Activated T-helper 1 cell treated with anti-CD3 and anti-CD28 coated beads, Interleukin-12 subunit alpha, Interleukin-12 subunit beta, Interleukin-2, Interleukin-4 antibody, amounts not matched to agents 30 ng/mL and 10 ng/mL and 1 ng/mL, durations not matched to agents 14 hours and 24 hours and 36 hours (primary cell): Measurements from ENCODE around the gene SERINC3. TPM values are rescaled to one million over a fixed set of nuclear protein-coding genes. Genes with fewer than 3 reads are reported as not detected.
"Not testable (repeated sequence)": the region's sequence is repeated elsewhere in the genome, so short reads cannot be mapped to it uniquely, and the experiment has no call there.

ENCODE experiments used
- DNase-seq: peaks from one replicate; pipeline ENCODE4 v3.0.0; 2021; ENCODE audit warnings: low spot score
- H3K27ac Mint-ChIP-seq: one replicate; pipeline ENCODE4 v1.8.0; 2021; ENCODE audit warnings: mild to moderate bottlenecking, mixed read lengths
- H3K27me3 Mint-ChIP-seq: one replicate; pipeline ENCODE4 v1.8.0; 2022; ENCODE audit warnings: mild to moderate bottlenecking, moderate library complexity, mixed read lengths; ENCODE audit not compliant: insufficient read depth
- H3K36me3 Mint-ChIP-seq: one replicate; pipeline ENCODE4 v1.8.0; 2021; ENCODE audit warnings: low read depth, mixed read lengths
- H3K4me1 Mint-ChIP-seq: one replicate; pipeline ENCODE4 v1.8.0; 2021; ENCODE audit warnings: low read depth, mixed read lengths
- H3K4me3 Mint-ChIP-seq: one replicate; pipeline ENCODE4 v1.8.0; 2021; ENCODE audit warnings: mild to moderate bottlenecking, moderate library complexity, mixed read lengths
- H3K9me3 Mint-ChIP-seq: one replicate; pipeline ENCODE4 v1.8.0; 2021; ENCODE audit warnings: mixed read lengths
- intact Hi-C: fragments of 100-400 bp; cut with micrococcal nuclease; formaldehyde crosslinking; loops from one replicate; pipeline ENCODE4 v1.15.1; 2024
- total RNA-seq: library from RNA; stranded (reverse); gene quantifications from 2 replicates; pipeline ENCODE4 v1.2.3, GENCODE V29; 2022

SERINC3 gene
- total RNA-seq, 1 donor from 2014 or later: 51.3 TPM

- Mint-ChIP-seq H3K9me3 (no peaks in the 10 kb centered on the region), H3K4me1 (peaks cover 12% of the 10 kb centered on the region), H3K36me3 (peaks cover 40% of the 10 kb centered on the region), H3K27ac (no peak overlapping the region), H3K4me3 (no peak overlapping the region), H3K27me3 (no peaks in the 10 kb centered on the region)
- intact Hi-C loops: loop anchor here (1.0 kb wide), 1 partner anchor 122 kb away; no protein-coding TSS in a partner anchor
- DNase-seq: no peak
Observed at GRCh38 chr20:44483112-44483511, 38.8 kb downstream of the SERINC3 start.

GRCh38 chr20:44481719-44482416 lies 40.0 kb downstream of the SERINC3 start:
- H3K27ac Mint-ChIP-seq: no peak overlapping the region
- intact Hi-C loops: no loop called here
- peaks cover 17% of the 10 kb centered on the region for H3K4me1 Mint-ChIP-seq
- peaks cover 41% of the 10 kb centered on the region for H3K36me3 Mint-ChIP-seq
- H3K4me3 Mint-ChIP-seq: no peak overlapping the region
- DNase-seq: no peak
- H3K27me3 Mint-ChIP-seq: no peaks in the 10 kb centered on the region
- no peaks in the 10 kb centered on the region for H3K9me3 Mint-ChIP-seq

GRCh38 chr20:44480097-44480496 lies 41.8 kb downstream of the SERINC3 start:
- Mint-ChIP-seq H3K27me3 (no peaks in the 10 kb centered on the region), H3K4me3 (no peak overlapping the region), H3K27ac (no peak overlapping the region), H3K4me1 (peaks cover 24% of the 10 kb centered on the region), H3K9me3 (no peaks in the 10 kb centered on the region), H3K36me3 (peaks cover 35% of the 10 kb centered on the region)
- intact Hi-C loops: no loop called here
- DNase-seq: no peak

- intact Hi-C loops: loop anchor here (5.0 kb wide), 1 partner anchor 92 kb away; no protein-coding TSS in a partner anchor
- Mint-ChIP-seq H3K36me3 (peaks cover 33% of the 10 kb centered on the region), H3K27me3 (no peaks in the 10 kb centered on the region), H3K4me3 (no peak overlapping the region), H3K9me3 (no peaks in the 10 kb centered on the region), H3K4me1 (peaks cover 25% of the 10 kb centered on the region), H3K27ac (no peak overlapping the region)
- DNase-seq: no peak
Observed at GRCh38 chr20:44479643-44480042, 42.2 kb downstream of the SERINC3 start.

GRCh38 chr20:44478206-44478605 lies 43.7 kb downstream of the SERINC3 start:
- H3K27me3 Mint-ChIP-seq: no peaks in the 10 kb centered on the region
- no peaks in the 10 kb centered on the region for H3K9me3 Mint-ChIP-seq
- H3K27ac Mint-ChIP-seq: no peak overlapping the region
- H3K4me3 Mint-ChIP-seq: no peak overlapping the region
- peaks cover 23% of the 10 kb centered on the region for H3K36me3 Mint-ChIP-seq
- no peak for DNase-seq
- H3K4me1 Mint-ChIP-seq: peaks cover 25% of the 10 kb centered on the region
- intact Hi-C loops: loop anchor here (5.0 kb wide), 1 partner anchor 91 kb away; no protein-coding TSS in a partner anchor

GRCh38 chr20:44477151-44477550 lies 44.7 kb downstream of the SERINC3 start:
- peaks cover 25% of the 10 kb centered on the region for H3K4me1 Mint-ChIP-seq
- no peak overlapping the region for H3K27ac Mint-ChIP-seq
- no peaks in the 10 kb centered on the region for H3K27me3 Mint-ChIP-seq
- no peak for DNase-seq
- intact Hi-C loops: loop anchor here (2.0 to 5.0 kb wide), 2 partner anchors 90 to 408 kb away; partner anchors contain the start of gene YWHAB
- peak overlapping the region; percentile 95 for H3K4me3 Mint-ChIP-seq
- no peaks in the 10 kb centered on the region for H3K9me3 Mint-ChIP-seq
- peaks cover 22% of the 10 kb centered on the region for H3K36me3 Mint-ChIP-seq

- Mint-ChIP-seq H3K9me3 (no peaks in the 10 kb centered on the region), H3K27me3 (peaks cover 3% of the 10 kb centered on the region), H3K36me3 (peaks cover 12% of the 10 kb centered on the region), H3K4me1 (peaks cover 20% of the 10 kb centered on the region), H3K27ac (peak within 1 kb of the TSS; percentile 93), H3K4me3 (peak within 1 kb of the TSS; percentile 95)
- DNase-seq: peak; percentile 90
- intact Hi-C loops: loop anchor here (1.0 to 5.0 kb wide), 7 partner anchors 46 to 409 kb away; partner anchors contain the start of genes FITM2, OSER1, SERINC3 and YWHAB
Observed at GRCh38 chr20:44475694-44476560, 45.9 kb downstream of the SERINC3 start, which contains the start of gene TTPAL. TTPAL (plus strand) TSS chr20:44475874; CDS start chr20:44480000, 4,126 bp downstream.

- Mint-ChIP-seq H3K4me3 (peak overlapping the region; percentile 95), H3K9me3 (no peaks in the 10 kb centered on the region), H3K27me3 (peaks cover 3% of the 10 kb centered on the region), H3K27ac (peak overlapping the region; percentile 93), H3K36me3 (peaks cover 7% of the 10 kb centered on the region), H3K4me1 (peaks cover 20% of the 10 kb centered on the region)
- DNase-seq: no peak
- intact Hi-C loops: loop anchor here (1.0 to 5.0 kb wide), 6 partner anchors 47 to 265 kb away; partner anchors contain the start of genes FITM2, OSER1 and SERINC3
Observed at GRCh38 chr20:44475372-44475693, 46.5 kb downstream of the SERINC3 start.

GRCh38 chr20:44472283-44472682 lies 49.6 kb downstream of the SERINC3 start:
- H3K4me3 Mint-ChIP-seq, H3K36me3 Mint-ChIP-seq, intact Hi-C loops, H3K9me3 Mint-ChIP-seq, H3K27me3 Mint-ChIP-seq, DNase-seq, H3K27ac Mint-ChIP-seq: not testable (repeated sequence)
- H3K4me1 Mint-ChIP-seq: peaks cover 19% of the 10 kb centered on the region

- H3K36me3 Mint-ChIP-seq: no peaks in the 10 kb centered on the region
- peaks cover 11% of the 10 kb centered on the region for H3K4me1 Mint-ChIP-seq
- no peaks in the 10 kb centered on the region for H3K9me3 Mint-ChIP-seq
- no peak for DNase-seq
- intact Hi-C loops: no loop called here
- no peak overlapping the region for H3K27ac Mint-ChIP-seq
- H3K27me3 Mint-ChIP-seq: peaks cover 3% of the 10 kb centered on the region
- H3K4me3 Mint-ChIP-seq: no peak overlapping the region
Observed at GRCh38 chr20:44471481-44471882, 50.4 kb downstream of the SERINC3 start.

- no peaks in the 10 kb centered on the region for H3K36me3 Mint-ChIP-seq
- peaks cover 3% of the 10 kb centered on the region for H3K27me3 Mint-ChIP-seq
- H3K27ac Mint-ChIP-seq: no peak overlapping the region
- H3K4me1 Mint-ChIP-seq: peaks cover 5% of the 10 kb centered on the region
- H3K4me3 Mint-ChIP-seq: no peak overlapping the region
- no peak for DNase-seq
- intact Hi-C loops: no loop called here
- H3K9me3 Mint-ChIP-seq: no peaks in the 10 kb centered on the region
Observed at GRCh38 chr20:44470327-44470726, 51.5 kb downstream of the SERINC3 start.

GRCh38 chr20:44468044-44468782 lies 53.7 kb downstream of the SERINC3 start:
- Mint-ChIP-seq H3K27ac (no peak overlapping the region), H3K4me3 (no peak overlapping the region), H3K4me1 (no peaks in the 10 kb centered on the region), H3K36me3 (no peaks in the 10 kb centered on the region), H3K9me3 (no peaks in the 10 kb centered on the region), H3K27me3 (peaks cover 4% of the 10 kb centered on the region)
- intact Hi-C loops: no loop called here
- no peak for DNase-seq
